ENCODE measurements around the gene ISX.
"Not testable (repeated sequence)": the region's sequence is repeated elsewhere in the genome, so short reads cannot be mapped to it uniquely, and the experiment has no call there.

The ISX gene

DNA sequence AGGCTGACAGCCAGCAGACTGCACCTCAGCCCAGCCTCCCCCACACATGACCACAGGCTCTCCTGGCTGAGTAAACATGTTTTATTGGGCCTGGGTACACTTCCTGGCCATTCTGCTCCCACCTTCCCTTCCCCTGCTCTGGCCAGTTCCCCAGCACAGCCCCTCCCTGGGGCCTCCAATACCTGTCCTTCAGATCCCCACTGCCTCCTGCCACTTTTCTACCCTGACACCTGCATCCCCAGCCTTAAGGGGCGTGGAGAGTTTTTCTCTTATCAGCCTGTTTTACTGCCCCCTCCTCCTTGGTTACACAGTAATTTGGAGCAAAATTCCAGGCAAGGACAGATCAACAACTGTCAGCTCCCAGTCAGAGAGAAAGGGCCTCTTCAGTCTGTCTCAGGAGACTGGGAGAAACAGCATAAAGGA is at the start of gene ISX:
Gene ISX (plus strand): TSS at position 363 of the 423 bp plus-strand sequence. CDS start 930 bp downstream, outside the sequence.
- FAIRE-seq: no peak
- DNase-seq (ENCODE audit: extremely low spot score, insufficient read length, low read depth): no peak

DNA sequence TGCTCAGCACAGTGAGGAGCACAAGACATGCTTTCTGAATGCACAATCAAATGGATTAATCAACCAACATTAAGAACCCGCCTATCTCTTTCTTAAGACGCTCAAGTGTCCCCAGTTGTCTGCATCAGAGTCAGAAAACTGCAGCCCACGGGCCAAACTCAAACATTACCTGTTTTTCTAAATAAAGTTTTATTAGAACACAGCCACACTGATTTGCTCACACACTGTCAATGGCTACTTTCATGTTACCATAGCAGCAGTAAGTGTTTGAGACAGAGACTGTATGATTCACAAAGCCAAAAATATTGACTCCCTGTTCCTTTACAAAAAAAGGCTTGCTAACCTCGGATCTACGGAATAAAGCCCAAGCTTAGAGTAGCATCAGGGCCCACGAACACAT is 49.0 kb upstream of the ISX start:
- no peak for FAIRE-seq

DNA sequence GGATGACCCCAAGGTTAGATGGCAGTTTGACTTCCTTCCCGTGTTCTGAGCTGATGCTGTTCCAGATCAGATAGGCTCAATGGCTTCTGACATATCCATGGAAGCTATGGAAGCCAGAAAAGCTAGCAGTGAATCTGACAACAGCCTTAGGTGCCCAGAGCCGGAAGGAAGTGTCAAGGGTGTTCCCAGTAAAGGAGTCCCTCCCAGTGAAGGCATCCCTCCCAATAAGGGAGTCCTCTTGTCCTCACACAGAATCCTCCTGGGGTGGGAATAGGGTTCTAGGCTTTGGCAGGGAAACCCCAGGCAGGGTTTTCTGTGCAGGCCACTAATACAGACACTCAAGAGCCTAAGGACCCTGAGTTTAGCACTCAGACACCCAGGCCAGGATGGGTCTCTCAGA is 47.0 kb upstream of the ISX start:
- FAIRE-seq (no peak), DNase-seq (ENCODE audit: extremely low spot score, insufficient read length, low read depth) (no peak)

More for the DNA sequence above, 49.0 kb upstream of the ISX start:
- DNase-seq (ENCODE audit: extremely low spot score, insufficient read length, low read depth): no peak

DNA sequence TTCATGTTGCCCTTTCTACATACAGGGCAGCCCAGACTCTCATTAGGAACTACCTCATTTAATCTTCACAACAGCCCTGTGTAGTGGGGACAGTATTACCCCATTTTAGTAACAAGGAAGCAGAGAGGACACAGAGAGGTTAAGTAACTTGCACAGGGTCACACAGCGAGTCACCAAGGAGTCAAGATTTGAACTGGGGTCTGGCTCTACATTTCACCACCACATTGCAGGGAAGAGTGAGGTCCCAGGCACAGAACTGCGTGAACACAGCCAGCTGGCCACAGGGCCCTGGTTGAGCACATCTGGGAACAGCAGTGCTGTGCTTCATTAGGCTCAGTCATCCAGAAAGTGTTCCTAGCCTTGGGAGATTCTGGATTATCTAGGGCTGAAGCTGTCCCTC is 45.4 kb upstream of the ISX start:
- no peak for FAIRE-seq
- DNase-seq (ENCODE audit: extremely low spot score, insufficient read length, low read depth): no peak

GRCh38 chr22:35021161-35021560 is 44.8 kb upstream of the ISX start:
- FAIRE-seq: no peak
- no peak for DNase-seq (ENCODE audit: extremely low spot score, insufficient read length, low read depth)

- FAIRE-seq: no peak
- no peak for DNase-seq (ENCODE audit: extremely low spot score, insufficient read length, low read depth)
These were observed 43.7 kb upstream of the ISX start for GRCh38 chr22:35022291-35022690.

DNA sequence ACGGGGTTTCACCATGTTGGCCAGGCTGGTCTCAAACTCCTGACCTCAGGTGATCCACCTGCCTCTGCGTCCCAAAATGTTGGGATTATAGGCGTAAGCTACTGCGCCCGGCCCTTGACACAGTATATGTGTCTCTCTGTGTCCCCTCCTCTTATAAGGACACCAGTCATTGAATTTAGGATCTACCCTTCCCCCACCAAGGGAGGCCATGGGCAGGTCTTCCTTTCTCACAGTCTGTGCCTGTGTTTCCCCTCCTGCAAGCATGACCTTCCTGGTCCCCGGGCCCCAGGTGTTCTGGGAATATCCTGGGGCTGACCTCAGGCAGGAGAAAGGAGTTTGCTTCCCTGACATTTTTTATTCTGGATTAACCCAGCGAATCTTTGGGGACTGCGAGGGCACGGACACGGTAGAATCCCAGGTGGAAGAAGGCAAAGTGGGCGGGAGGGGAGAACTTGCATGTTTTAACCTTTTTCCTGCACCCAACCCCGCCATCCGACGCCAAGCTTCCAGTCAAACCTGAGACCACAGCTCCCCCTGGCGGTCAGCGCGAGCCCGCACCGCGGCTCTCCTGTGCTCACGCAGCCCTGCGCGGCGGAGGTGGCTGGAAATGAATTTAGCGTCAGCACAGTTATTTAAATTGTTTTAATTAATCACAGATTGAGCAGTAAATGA is 42.1 kb upstream of the ISX start:
- DNase-seq (ENCODE audit: extremely low spot score, insufficient read length, low read depth): peak; percentile 60
- FAIRE-seq: peak; percentile 84

DNA sequence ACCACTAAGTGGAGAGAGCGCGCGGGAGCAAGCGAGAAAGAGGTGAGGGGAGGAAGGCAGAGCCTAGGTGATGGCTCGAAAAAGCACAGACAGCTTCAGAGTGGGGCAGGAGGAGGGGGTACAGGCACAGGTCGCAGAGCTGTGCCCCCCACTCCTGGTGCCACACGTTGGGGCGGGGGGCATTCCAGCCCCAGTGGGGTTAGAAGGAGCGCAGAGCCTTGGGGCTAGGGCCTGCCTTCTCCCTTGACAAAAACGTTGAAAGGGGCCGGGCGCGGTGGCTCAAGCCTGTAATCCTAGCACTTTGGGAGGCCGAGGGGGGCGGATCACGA is 41.6 kb upstream of the ISX start:
- no peak for FAIRE-seq
- DNase-seq (ENCODE audit: extremely low spot score, insufficient read length, low read depth): no peak

DNA sequence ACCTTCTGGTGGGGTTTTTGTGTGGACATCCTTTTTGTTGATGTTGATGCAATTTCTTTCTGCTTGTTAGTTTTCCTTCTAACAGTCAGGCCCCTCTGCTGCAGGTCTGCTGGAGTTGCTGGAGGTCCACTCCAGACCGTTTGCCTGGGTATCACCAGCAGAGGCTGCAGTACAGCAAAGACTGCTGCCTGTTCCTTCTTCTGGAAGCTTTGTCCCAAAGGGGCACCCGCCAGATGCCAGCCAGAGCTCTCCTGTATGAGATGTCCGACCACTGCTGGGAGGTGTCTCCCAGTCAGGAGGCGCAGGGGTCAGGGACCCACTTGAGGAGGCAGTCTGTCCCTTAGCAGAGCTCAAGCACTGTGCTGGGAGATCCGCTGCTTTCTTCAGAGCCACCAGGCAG is 35.8 kb upstream of the ISX start:
- not testable (repeated sequence) for DNase-seq (ENCODE audit: extremely low spot score, insufficient read length, low read depth); FAIRE-seq

DNA sequence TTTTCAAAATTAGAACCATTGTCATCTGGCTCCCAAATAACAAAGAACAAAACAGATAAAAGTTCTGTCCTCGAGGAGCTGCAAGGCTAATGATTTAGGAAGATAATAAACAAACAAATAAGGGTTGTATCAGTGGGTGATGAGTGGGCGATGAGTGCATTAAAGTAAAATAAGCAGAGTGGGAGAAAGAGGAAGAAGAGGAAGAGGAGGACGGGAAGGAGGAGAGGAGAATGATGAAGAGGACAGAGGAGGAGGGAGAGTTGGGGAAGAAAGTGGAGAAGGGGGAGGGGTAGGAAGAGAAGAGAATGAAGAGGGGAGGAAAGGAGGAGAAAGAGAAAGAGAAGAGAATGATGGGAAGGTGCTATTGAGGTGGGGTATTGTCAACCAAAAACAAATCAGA is 33.4 kb upstream of the ISX start:
- DNase-seq (ENCODE audit: extremely low spot score, insufficient read length, low read depth) (no peak), FAIRE-seq (no peak)

GRCh38 chr22:35033635-35034296 is 32.2 kb upstream of the ISX start:
- no peak for FAIRE-seq
- DNase-seq (ENCODE audit: extremely low spot score, insufficient read length, low read depth): no peak

- no peak for DNase-seq (ENCODE audit: extremely low spot score, insufficient read length, low read depth)
- FAIRE-seq: no peak
These were observed 31.0 kb upstream of the ISX start for GRCh38 chr22:35034963-35035362.

GRCh38 chr22:35037089-35037488 is 28.9 kb upstream of the ISX start:
- DNase-seq (ENCODE audit: extremely low spot score, insufficient read length, low read depth) (no peak), FAIRE-seq (no peak)

- no peak for DNase-seq (ENCODE audit: extremely low spot score, insufficient read length, low read depth)
- FAIRE-seq: no peak
These were observed 26.3 kb upstream of the ISX start for GRCh38 chr22:35039625-35040024.

GRCh38 chr22:35043252-35043933 is 22.6 kb upstream of the ISX start:
- FAIRE-seq (no peak), DNase-seq (ENCODE audit: extremely low spot score, insufficient read length, low read depth) (peak; percentile 26)

DNA sequence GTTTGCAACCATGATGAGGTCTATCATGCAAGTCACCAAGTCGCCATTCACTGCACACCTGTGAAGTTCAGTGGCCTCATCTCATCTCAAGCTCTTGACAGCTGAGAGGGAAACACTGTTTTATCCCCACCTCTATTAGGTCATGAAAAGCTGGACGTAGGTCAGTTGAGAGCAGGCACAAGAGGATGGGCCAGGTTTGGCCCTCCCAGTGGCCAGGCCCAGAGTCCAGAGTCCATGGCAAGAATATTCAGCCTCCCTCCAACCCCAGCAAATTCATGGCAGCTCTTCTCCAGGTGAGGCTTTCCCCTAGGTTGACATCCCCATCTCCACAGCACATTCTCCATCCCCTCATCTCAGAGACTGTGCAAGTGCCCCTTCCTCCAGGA is 22.0 kb upstream of the ISX start:
- FAIRE-seq (no peak), DNase-seq (ENCODE audit: extremely low spot score, insufficient read length, low read depth) (no peak)

DNA sequence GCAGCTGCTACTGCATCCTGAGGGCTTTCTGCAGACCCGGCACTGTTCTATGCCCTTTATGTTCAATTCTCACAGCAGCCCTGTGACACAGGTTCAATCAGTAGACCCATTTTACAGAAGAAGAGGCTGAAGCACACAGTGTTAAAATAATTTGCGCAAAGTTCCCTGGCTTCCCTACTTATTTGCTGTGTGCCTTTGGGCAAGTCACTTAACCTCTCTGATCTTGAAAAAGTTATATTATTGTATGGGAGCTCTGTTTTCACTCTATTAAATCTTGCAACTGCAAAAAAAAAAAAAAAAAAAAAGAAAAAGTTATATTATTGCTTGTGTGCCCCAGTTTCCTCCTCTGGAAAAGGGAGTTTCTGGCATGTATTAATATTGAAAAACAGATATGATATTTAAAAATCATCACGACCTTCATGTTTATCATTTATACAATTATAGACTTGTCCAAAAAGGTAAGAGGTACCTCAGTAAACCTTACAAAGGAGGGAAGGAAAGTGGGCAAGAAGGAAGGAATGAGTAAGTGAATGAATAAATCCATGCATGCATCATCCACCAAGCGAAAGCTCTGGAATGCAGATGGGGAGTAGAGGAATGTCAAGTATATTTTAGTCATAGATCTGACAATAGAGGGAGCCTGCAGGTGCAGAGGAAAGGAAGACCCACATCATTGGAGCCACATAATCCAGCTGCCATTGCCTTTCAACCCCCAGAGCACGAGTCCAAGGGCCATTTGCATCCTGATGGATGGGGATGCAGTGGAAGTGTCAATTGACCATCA is 21.2 kb upstream of the ISX start:
- DNase-seq (ENCODE audit: extremely low spot score, insufficient read length, low read depth) (no peak), FAIRE-seq (no peak)

DNA sequence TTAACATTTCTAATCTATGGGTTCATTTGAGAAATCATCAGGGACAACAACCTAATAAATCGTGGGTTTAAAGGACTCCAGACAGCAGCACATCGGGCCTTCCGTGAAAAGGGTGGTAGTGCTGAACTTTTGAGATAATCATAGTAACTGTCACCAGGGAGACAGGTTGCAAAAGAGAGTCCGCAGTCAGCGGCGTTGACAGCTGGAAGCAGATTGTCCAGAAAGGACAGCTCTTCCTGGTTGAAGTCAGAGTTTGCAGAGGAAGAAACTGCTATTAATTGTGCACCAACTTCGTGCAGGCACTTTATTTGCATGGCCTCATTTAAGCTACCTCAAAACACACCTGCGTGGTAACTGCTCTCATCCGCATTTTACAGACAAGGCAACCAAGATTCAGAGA is 20.5 kb upstream of the ISX start:
- FAIRE-seq (no peak), DNase-seq (ENCODE audit: extremely low spot score, insufficient read length, low read depth) (no peak)

- no peak for DNase-seq (ENCODE audit: extremely low spot score, insufficient read length, low read depth)
- FAIRE-seq: no peak
These were observed 19.1 kb upstream of the ISX start for GRCh38 chr22:35046744-35047462.

DNA sequence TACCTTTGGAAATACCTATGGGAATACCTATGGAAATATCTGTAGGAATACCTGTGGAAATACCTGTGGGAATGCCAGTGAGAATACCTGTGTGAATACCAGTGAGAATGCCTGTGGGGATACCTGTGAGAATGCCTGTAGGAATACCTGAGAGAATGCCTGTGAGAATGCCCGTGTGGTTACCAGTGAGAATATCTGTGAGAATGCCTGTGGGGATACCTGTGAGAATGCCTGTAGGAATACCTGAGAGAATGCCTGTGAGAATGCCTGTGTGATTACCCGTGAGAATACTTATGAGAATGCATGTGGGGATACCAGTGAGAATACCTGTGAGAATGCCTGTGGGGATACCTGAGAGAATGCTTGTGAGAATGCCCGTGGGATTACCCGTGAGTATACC is 15.9 kb upstream of the ISX start:
- not testable (repeated sequence) for FAIRE-seq; DNase-seq (ENCODE audit: extremely low spot score, insufficient read length, low read depth)

Data from GM18507 (cell line).